Measurements from ENCODE around the gene CSGALNACT2. TPM values are rescaled to one million over a fixed set of nuclear protein-coding genes. Genes with fewer than 3 reads are reported as not detected.
A peak's percentile ranks its signal among the peaks of the same experiment; 100 is the strongest.

CSGALNACT2 gene
- total and polyA plus RNA-seq, 2 of the 13 experiments (the other 11 are each of a cell fraction or from before 2014, with no cell fraction given), result 3.3 to 7.1 TPM

DNA sequence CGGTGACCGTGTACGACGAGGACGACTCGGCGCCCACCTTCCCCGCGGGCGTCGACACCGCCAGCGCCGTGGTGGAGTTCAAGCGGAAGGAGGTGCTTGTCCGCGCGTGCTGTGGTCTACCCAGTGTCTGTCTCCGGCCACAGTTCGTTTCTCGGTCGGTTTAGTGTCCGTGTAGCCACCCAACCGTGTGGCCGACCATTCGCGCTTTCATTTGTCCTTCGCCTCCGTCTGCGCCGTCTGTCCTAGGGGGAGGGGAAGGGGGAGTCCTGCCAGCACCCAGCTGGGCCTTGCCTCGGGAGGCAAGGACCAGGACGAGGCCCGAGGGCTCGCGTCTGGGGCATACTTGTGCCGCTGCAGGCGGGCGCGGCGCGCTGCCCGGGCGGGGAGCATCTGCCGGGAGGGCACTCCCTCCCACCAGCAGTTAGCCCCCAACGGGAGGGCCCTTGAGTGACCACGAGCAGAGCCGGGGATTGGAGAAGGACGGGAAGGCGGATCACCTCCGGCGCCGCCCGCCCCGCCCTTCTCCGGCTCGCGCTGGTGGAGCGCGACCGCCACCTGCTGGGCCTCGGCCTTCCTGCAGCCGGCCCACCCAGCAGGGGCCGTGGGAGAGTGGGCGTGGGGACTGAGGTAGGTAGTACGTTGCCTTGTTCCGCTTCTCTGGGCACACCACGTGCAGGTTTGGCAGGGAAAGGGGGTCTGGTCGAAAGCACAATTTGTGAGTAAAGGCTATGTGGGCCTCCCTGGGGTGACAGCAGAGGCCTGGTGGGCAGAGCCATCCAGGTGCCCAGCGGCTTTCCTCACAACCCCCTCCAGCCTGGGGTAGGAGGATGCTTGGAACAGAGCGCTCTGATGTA lies 32.9 kb upstream of the CSGALNACT2 start (continued):
- TF ChIP-seq, protein P1, sequence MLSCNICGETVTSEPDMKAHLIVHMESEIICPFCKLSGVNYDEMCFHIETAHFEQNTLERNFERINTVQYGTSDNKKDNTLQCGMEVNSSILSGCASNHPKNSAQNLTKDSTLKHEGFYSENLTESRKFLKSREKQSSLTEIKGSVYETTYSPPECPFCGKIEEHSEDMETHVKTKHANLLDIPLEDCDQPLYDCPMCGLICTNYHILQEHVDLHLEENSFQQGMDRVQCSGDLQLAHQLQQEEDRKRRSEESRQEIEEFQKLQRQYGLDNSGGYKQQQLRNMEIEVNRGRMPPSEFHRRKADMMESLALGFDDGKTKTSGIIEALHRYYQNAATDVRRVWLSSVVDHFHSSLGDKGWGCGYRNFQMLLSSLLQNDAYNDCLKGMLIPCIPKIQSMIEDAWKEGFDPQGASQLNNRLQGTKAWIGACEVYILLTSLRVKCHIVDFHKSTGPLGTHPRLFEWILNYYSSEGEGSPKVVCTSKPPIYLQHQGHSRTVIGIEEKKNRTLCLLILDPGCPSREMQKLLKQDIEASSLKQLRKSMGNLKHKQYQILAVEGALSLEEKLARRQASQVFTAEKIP (CRISPR knock-in tag; IDR thresholded peaks at IDR 0.05; ENCODE audit: borderline replicate concordance), result no peak
- TF ChIP-seq, protein P2, sequence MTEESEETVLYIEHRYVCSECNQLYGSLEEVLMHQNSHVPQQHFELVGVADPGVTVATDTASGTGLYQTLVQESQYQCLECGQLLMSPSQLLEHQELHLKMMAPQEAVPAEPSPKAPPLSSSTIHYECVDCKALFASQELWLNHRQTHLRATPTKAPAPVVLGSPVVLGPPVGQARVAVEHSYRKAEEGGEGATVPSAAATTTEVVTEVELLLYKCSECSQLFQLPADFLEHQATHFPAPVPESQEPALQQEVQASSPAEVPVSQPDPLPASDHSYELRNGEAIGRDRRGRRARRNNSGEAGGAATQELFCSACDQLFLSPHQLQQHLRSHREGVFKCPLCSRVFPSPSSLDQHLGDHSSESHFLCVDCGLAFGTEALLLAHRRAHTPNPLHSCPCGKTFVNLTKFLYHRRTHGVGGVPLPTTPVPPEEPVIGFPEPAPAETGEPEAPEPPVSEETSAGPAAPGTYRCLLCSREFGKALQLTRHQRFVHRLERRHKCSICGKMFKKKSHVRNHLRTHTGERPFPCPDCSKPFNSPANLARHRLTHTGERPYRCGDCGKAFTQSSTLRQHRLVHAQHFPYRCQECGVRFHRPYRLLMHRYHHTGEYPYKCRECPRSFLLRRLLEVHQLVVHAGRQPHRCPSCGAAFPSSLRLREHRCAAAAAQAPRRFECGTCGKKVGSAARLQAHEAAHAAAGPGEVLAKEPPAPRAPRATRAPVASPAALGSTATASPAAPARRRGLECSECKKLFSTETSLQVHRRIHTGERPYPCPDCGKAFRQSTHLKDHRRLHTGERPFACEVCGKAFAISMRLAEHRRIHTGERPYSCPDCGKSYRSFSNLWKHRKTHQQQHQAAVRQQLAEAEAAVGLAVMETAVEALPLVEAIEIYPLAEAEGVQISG (CRISPR knock-in tag; IDR thresholded peaks at IDR 0.05), result peak; percentile 64
- no peak for TF ChIP-seq ZSCAN22 (CRISPR knock-in tag; IDR thresholded peaks at IDR 0.05)
- TF ChIP-seq ADNP (CRISPR knock-in tag; IDR thresholded peaks at IDR 0.05), result no peak
- no peak for TF ChIP-seq ZSCAN29 (CRISPR knock-in tag; conservative IDR thresholded peaks at IDR 0.05)
- 0 out of 2 replicates have a peak, but pooled peaks have one; percentile 20 for TF ChIP-seq RELA (CRISPR knock-in tag; IDR thresholded peaks at IDR 0.05)
- no peak for TF ChIP-seq RFX1 (IDR thresholded peaks at IDR 0.05)
- TF ChIP-seq, protein P3, sequence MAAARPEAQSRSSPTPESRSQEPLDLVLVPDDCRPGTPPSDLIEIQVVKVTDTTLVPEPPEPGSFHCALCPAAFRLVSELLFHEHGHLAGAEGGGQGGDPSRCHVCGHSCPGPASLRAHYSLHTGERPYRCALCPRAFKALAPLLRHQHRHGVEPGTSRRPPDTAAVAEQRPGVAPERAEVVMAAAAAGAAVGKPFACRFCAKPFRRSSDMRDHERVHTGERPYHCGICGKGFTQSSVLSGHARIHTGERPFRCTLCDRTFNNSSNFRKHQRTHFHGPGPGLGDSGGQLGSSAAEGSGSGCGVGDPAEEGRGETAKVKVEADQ (CRISPR knock-in tag; IDR thresholded peaks at IDR 0.05; ENCODE audit: borderline replicate concordance), result no peak
- TF ChIP-seq KLF13 (CRISPR knock-in tag; IDR thresholded peaks at IDR 0.05), result 0 out of 2 replicates have a peak, but pooled peaks have one; percentile 53
- TF ChIP-seq ZNF510 (CRISPR knock-in tag; IDR thresholded peaks at IDR 0.05; ENCODE audit: low read depth), result no peak
- TF ChIP-seq, protein P4, sequence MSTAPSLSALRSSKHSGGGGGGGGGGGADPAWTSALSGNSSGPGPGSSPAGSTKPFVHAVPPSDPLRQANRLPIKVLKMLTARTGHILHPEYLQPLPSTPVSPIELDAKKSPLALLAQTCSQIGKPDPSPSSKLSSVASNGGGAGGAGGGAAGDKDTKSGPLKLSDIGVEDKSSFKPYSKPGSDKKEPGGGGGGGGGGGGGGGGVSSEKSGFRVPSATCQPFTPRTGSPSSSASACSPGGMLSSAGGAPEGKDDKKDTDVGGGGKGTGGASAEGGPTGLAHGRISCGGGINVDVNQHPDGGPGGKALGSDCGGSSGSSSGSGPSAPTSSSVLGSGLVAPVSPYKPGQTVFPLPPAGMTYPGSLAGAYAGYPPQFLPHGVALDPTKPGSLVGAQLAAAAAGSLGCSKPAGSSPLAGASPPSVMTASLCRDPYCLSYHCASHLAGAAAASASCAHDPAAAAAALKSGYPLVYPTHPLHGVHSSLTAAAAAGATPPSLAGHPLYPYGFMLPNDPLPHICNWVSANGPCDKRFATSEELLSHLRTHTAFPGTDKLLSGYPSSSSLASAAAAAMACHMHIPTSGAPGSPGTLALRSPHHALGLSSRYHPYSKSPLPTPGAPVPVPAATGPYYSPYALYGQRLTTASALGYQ (CRISPR knock-in tag; IDR thresholded peaks at IDR 0.05), result no peak
- TF ChIP-seq PHF21A (CRISPR knock-in tag; IDR thresholded peaks at IDR 0.05), result no peak
- TF ChIP-seq, protein P5, sequence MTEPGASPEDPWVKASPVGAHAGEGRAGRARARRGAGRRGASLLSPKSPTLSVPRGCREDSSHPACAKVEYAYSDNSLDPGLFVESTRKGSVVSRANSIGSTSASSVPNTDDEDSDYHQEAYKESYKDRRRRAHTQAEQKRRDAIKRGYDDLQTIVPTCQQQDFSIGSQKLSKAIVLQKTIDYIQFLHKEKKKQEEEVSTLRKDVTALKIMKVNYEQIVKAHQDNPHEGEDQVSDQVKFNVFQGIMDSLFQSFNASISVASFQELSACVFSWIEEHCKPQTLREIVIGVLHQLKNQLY (CRISPR knock-in tag; IDR thresholded peaks at IDR 0.05), result no peak
- peak; percentile 30 for TF ChIP-seq HNRNPK (IDR thresholded peaks at IDR 0.05; ENCODE audit: low read depth, low read length, poor library complexity, severe bottlenecking)
- TF ChIP-seq ZNF616 (CRISPR knock-in tag; IDR thresholded peaks at IDR 0.05; ENCODE audit: low read depth), result no peak
- TF ChIP-seq KLF12 (CRISPR knock-in tag; IDR thresholded peaks at IDR 0.05; ENCODE audit: borderline replicate concordance), result peak; percentile 88; the same call in 1 of the 2 replicates
- TF ChIP-seq SRSF9 (IDR thresholded peaks at IDR 0.05; ENCODE audit: borderline replicate concordance, insufficient read depth, low read depth, low read length, poor library complexity, severe bottlenecking), result no peak
- no peak for TF ChIP-seq CC2D1A (CRISPR knock-in tag; IDR thresholded peaks at IDR 0.05)

Measured in HepG2 (cell line).